IMR-90 (cell line): ENCODE results near the gene SF3B1. TPM values are rescaled to one million over a fixed set of nuclear protein-coding genes. Genes with fewer than 3 reads are reported as not detected.

Source experiments
- ATAC-seq: fragments of 200-7000 bp; cut with Tn5 transposase; 2 replicates; pipeline ENCODE4 v1.9.1; 2020; ENCODE audit warnings: low read depth, mild to moderate bottlenecking, moderate library complexity
- BruUV-seq: library from RNA; stranded (reverse); fragments of 400-500 nt; replicated peaks from 2 replicates; lab custom pipeline; 2021; lab: Mats Ljungman, UMichigan
- CTCF ChIA-PET: fragments of 300-600 bp; formaldehyde crosslinking; extraction: SDS; loops from one replicate; lab custom pipeline; 2021; ENCODE audit warnings: antibody characterized with exemption; lab: Yijun Ruan, JAX
- POLR2A ChIA-PET: fragments of 300-600 bp; sonication (Branson Sonifier 250); formaldehyde crosslinking; loops from one replicate; lab custom pipeline; 2022; ENCODE audit warnings: antibody characterized with exemption; ENCODE audit not compliant: unreplicated experiment; lab: Charles Lee
- DNase-seq: peaks from one replicate; pipeline ENCODE4 v3.0.0; 2013
- H2AFZ ChIP-seq: replicated peaks from 2 replicates; pipeline ENCODE3; 2013; ENCODE audit warnings: low read length, mild to moderate bottlenecking; ENCODE audit not compliant: poor library complexity
- H2AK5ac ChIP-seq: 2 replicates; pipeline ENCODE4 v1.6.1; 2013; ENCODE audit warnings: low read depth, low read length, inconsistent platforms
- H2AK9ac ChIP-seq: replicated peaks from 2 replicates; pipeline ENCODE3; 2013; ENCODE audit warnings: mild to moderate bottlenecking, low read depth, low read length, moderate library complexity; ENCODE audit not compliant: poor library complexity
- H2BK120ac ChIP-seq: 2 replicates; pipeline ENCODE4 v1.6.1; 2013; ENCODE audit warnings: low read depth, low read length, inconsistent platforms
- H2BK15ac ChIP-seq: 3 replicates; pipeline ENCODE4 v1.6.1; 2013; ENCODE audit warnings: low read depth, low read length, inconsistent platforms
- H2BK20ac ChIP-seq: 2 replicates; pipeline ENCODE4 v1.6.1; 2013; ENCODE audit warnings: low read depth, mild to moderate bottlenecking, inconsistent platforms, low read length, moderate library complexity
- H2BK5ac ChIP-seq: 2 replicates; pipeline ENCODE4 v1.6.1; 2013; ENCODE audit warnings: mild to moderate bottlenecking, low read depth, low read length, inconsistent platforms; ENCODE audit not compliant: poor library complexity, severe bottlenecking
- H3K14ac ChIP-seq: replicated peaks from 2 replicates; pipeline ENCODE4 v1.6.1; 2013; ENCODE audit warnings: low read depth, low read length, inconsistent platforms
- H3K18ac ChIP-seq: 2 replicates; pipeline ENCODE4 v1.6.1; 2013; ENCODE audit warnings: low read depth, low read length, control low read depth
- H3K23ac ChIP-seq: 2 replicates; pipeline ENCODE4 v1.6.1; 2013; ENCODE audit warnings: low read depth, low read length, inconsistent platforms
- H3K27ac ChIP-seq: 2 replicates; pipeline ENCODE4 v1.5.1; 2013; ENCODE audit warnings: mild to moderate bottlenecking, control low read depth, low read length; ENCODE audit not compliant: insufficient read depth
- H3K27me3 ChIP-seq: 2 replicates; pipeline ENCODE4 v1.6.1; 2013; ENCODE audit warnings: low read length; ENCODE audit not compliant: control insufficient read depth, insufficient read depth
- H3K36me3 ChIP-seq: 2 replicates; pipeline ENCODE4 v1.6.1; 2013; ENCODE audit warnings: low read length, mixed read lengths; ENCODE audit not compliant: control insufficient read depth, insufficient read depth
- H3K4ac ChIP-seq: 2 replicates; pipeline ENCODE4 v1.6.1; 2013; ENCODE audit warnings: low read depth, low read length, inconsistent platforms
- H3K4me1 ChIP-seq: 2 replicates; pipeline ENCODE4 v1.6.1; 2013; ENCODE audit warnings: low read length, mixed read lengths; ENCODE audit not compliant: control insufficient read depth, insufficient read depth
- H3K4me2 ChIP-seq: 2 replicates; pipeline ENCODE4 v1.6.1; 2013; ENCODE audit warnings: low read depth, mild to moderate bottlenecking, control low read depth, low read length, moderate library complexity
- H3K4me3 ChIP-seq: 2 replicates; pipeline ENCODE4 v1.5.1; 2013; ENCODE audit warnings: low read depth, mild to moderate bottlenecking, control low read depth, low read length, moderate library complexity; ENCODE audit not compliant: insufficient read depth
- H3K56ac ChIP-seq: 2 replicates; pipeline ENCODE4 v1.6.1; 2013; ENCODE audit warnings: low read length, inconsistent platforms; ENCODE audit not compliant: insufficient read depth; ENCODE audit errors: extremely low read depth
- H3K79me1 ChIP-seq, 2 experiments: 2 replicates each; pipeline ENCODE4 v1.6.1; 2013; ENCODE audit warnings: low read length in 2 of 2, inconsistent platforms in 1 of 2, low read depth in 1 of 2
- H3K9ac ChIP-seq: 2 replicates; pipeline ENCODE4 v1.6.1; 2013; ENCODE audit warnings: low read depth, low read length, control low read depth
- H3K9me1 ChIP-seq: 2 replicates; pipeline ENCODE4 v1.6.1; 2013; ENCODE audit warnings: low read length, inconsistent platforms; ENCODE audit not compliant: insufficient read depth
- H3K9me3 ChIP-seq: 2 replicates; pipeline ENCODE4 v1.6.1; 2013; ENCODE audit warnings: low read length; ENCODE audit not compliant: control insufficient read depth, insufficient read depth
- H4K20me1 ChIP-seq: 2 replicates; pipeline ENCODE4 v1.6.1; 2013; ENCODE audit warnings: low read length, inconsistent platforms; ENCODE audit not compliant: insufficient read depth
- H4K5ac ChIP-seq: 2 replicates; pipeline ENCODE4 v1.6.1; 2013; ENCODE audit warnings: mild to moderate bottlenecking, low read depth, low read length, control low read depth
- H4K8ac ChIP-seq, 2 experiments: 2 replicates each; pipeline ENCODE4 v1.6.1; 2013; ENCODE audit warnings: low read depth in 2 of 2, low read length in 2 of 2, control low read depth in 1 of 2, inconsistent platforms in 1 of 2
- H4K91ac ChIP-seq: 2 replicates; pipeline ENCODE4 v1.6.1; 2013; ENCODE audit warnings: low read depth, low read length, inconsistent platforms; ENCODE audit not compliant: insufficient read depth
- BHLHE40 ChIP-seq: fragments of 150-350 bp; IDR thresholded peaks from 2 replicates; pipeline ENCODE4 v1.6.1; 2016; ENCODE audit warnings: mild to moderate bottlenecking, low read depth, low read length
- CEBPB ChIP-seq: IDR thresholded peaks from 2 replicates; pipeline ENCODE4 v1.6.1; 2012; ENCODE audit warnings: low read depth, low read length, improper control_type of control experiment
- ELK1 ChIP-seq: fragments of 150-350 bp; IDR thresholded peaks from 2 replicates; pipeline ENCODE4 v1.6.1; 2016; ENCODE audit warnings: low read depth, mild to moderate bottlenecking, low read length, moderate library complexity, borderline replicate concordance
- FOS ChIP-seq: fragments of 150-350 bp; IDR thresholded peaks from 2 replicates; pipeline ENCODE4 v1.6.1; 2016; ENCODE audit warnings: low read depth, low read length
- MAFK ChIP-seq: IDR thresholded peaks from 2 replicates; pipeline ENCODE4 v1.6.1; 2012; ENCODE audit warnings: low read depth, low read length, improper control_type of control experiment
- NFE2L2 ChIP-seq: fragments of 150-350 bp; IDR thresholded peaks from 2 replicates; pipeline ENCODE4 v1.6.1; 2016; ENCODE audit warnings: low read depth, mild to moderate bottlenecking, low read length
- POLR2A ChIP-seq: IDR thresholded peaks from 2 replicates; pipeline ENCODE4 v1.6.1; 2012; ENCODE audit warnings: mild to moderate bottlenecking, low read depth, low read length
- RAD21 ChIP-seq: IDR thresholded peaks from 2 replicates; pipeline ENCODE4 v1.6.1; 2012; ENCODE audit warnings: low read length, improper control_type of control experiment
- USF2 ChIP-seq: fragments of 150-350 bp; IDR thresholded peaks from 2 replicates; pipeline ENCODE4 v1.6.1; 2017; ENCODE audit warnings: mild to moderate bottlenecking, antibody characterized with exemption, low read length, low read depth
- WGBS, 2 experiments: methylation state at CpG; one replicate each; pipeline versions ENCODE4 v1.1.5 to v1.1.7; 2013; ENCODE audit warnings: missing lambda C conversion rate in 2 of 2; ENCODE audit not compliant: insufficient read length in 1 of 2; ENCODE audit errors: extremely low coverage in 2 of 2; 5-methylcytosine and 5-hydroxymethylcytosine counted together
- dilution Hi-C: fragments of 300-500 bp; cut with HindIII; formaldehyde crosslinking; loops from one replicate; pipeline ENCODE4 v1.14.3; 2018; ENCODE audit warnings: low sequenced_read_pairs; ENCODE audit not compliant: unreplicated experiment
- in situ Hi-C: fragments of 300-500 bp; cut with MboI; formaldehyde crosslinking; loops from 3 replicates; pipeline ENCODE4 v1.14.3; 2019; ENCODE audit warnings: low sequenced_read_pairs, inconsistent platforms, mixed read lengths
- intact Hi-C: fragments of 100-400 bp; cut with micrococcal nuclease; formaldehyde crosslinking; loops from 2 replicates; pipeline ENCODE4 v1.10.0; 2022
- polyA plus RNA-seq, 3 experiments: library from polyadenylated mRNA; depleted of rRNA; stranded (reverse); fragments of >200 nt; gene quantifications; 2 replicates each; pipeline ENCODE4 v1.2.3, GENCODE V29; 2012; ENCODE audit warnings: low replicate concordance in 1 of 3
- total RNA-seq: library from RNA; depleted of rRNA; stranded (reverse); fragments of >200 nt; gene quantifications from 2 replicates; pipeline ENCODE4 v1.2.3, GENCODE V29; 2012

The SF3B1 gene
- total and polyA plus RNA-seq, 2 of the 4 experiments (the other 2 are of a cell fraction): 326 to 942 TPM

- ChIA-PET POLR2A (no interaction called here), CTCF (interaction anchor here (0.7 kb wide), 1 partner anchor 265 kb away, joined by 5 read pairs; no protein-coding TSS in a partner anchor)
- H3K9me3 ChIP-seq: no peaks in the 10 kb centered on the region
- in situ Hi-C loops: loop anchor here (5.0 kb wide), 2 partner anchors 189 to 269 kb away; no protein-coding TSS in a partner anchor
- no peak overlapping the region for H3K4ac ChIP-seq
- TF ChIP-seq BHLHE40 (no peak), CEBPB (no peak), RAD21 (no peak), MAFK (no peak), FOS (no peak), ELK1 (no peak), POLR2A (no peak), USF2 (no peak), NFE2L2 (no peak)
- H3K9ac ChIP-seq: no peak overlapping the region
- no peak overlapping the region for H2BK120ac ChIP-seq
- intact Hi-C loops: no loop called here
- H3K4me1 ChIP-seq: peaks cover 5% of the 10 kb centered on the region
- H3K27ac ChIP-seq: no peak overlapping the region
- no peak overlapping the region for H2BK20ac ChIP-seq
- no peak overlapping the region for H2BK5ac ChIP-seq
- no peak overlapping the region for H3K23ac ChIP-seq
- no peak overlapping the region for H3K4me2 ChIP-seq
- dilution Hi-C loops: no loop called here
- no peak overlapping the region for H3K18ac ChIP-seq
- H2AFZ ChIP-seq: no peak overlapping the region
- BruUV-seq: no TSS peak
- H2BK15ac ChIP-seq: no peak overlapping the region
- H3K27me3 ChIP-seq: no peaks in the 10 kb centered on the region; the same call in 1 of the 2 replicates
- H3K56ac ChIP-seq: no peak overlapping the region
- H3K9me1 ChIP-seq: no peaks in the 10 kb centered on the region; the same call in 1 of the 2 replicates
- no peak for ATAC-seq
- no peak overlapping the region for H3K14ac ChIP-seq
- H3K4me3 ChIP-seq: no peak overlapping the region
- no peak for DNase-seq
- no CpG with 5 or more reads among the region's 1 CpG for WGBS, 2 experiments
- no peak overlapping the region for H4K91ac ChIP-seq
- no peaks in the 10 kb centered on the region for H3K36me3 ChIP-seq
- H4K8ac ChIP-seq: no peak overlapping the region
- H2AK9ac ChIP-seq: no peak overlapping the region
- H4K5ac ChIP-seq: no peak overlapping the region
- no peaks in the 10 kb centered on the region for H3K79me1 ChIP-seq
- no peak overlapping the region for H2AK5ac ChIP-seq
- no peaks in the 10 kb centered on the region for H4K20me1 ChIP-seq
Observed at GRCh38 chr2:197381641-197382040, 53.2 kb downstream of the SF3B1 start.
